Hepatocyte (in vitro differentiated cells): ENCODE data around the gene SLC4A5. TPM values are rescaled to one million over a fixed set of nuclear protein-coding genes. Genes with fewer than 3 reads are reported as not detected.
"Not testable (repeated sequence)": the region's sequence is repeated elsewhere in the genome, so short reads cannot be mapped to it uniquely, and the experiment has no call there.

Source experiments
- DNase-seq: peaks from one replicate; pipeline ENCODE4 v3.0.0-alpha.2; 2016; ENCODE audit warnings: low spot score
- H2AFZ ChIP-seq: fragments of 200-600 bp; sonication (generic); 2 replicates; pipeline ENCODE4 v1.6.0; 2016; ENCODE audit warnings: antibody characterized with exemption, mild to moderate bottlenecking
- H3K27ac ChIP-seq: fragments of 200-600 bp; sonication (generic); 2 replicates; pipeline ENCODE4 v1.5.1; 2016; ENCODE audit warnings: mild to moderate bottlenecking
- H3K27me3 ChIP-seq: fragments of 200-600 bp; sonication (generic); 2 replicates; pipeline ENCODE4 v1.6.1; 2016
- H3K36me3 ChIP-seq: fragments of 200-600 bp; sonication (generic); replicated peaks from 2 replicates; pipeline ENCODE4 v1.5.1; 2016; ENCODE audit warnings: low read depth; ENCODE audit not compliant: insufficient read depth
- H3K4me1 ChIP-seq: fragments of 200-600 bp; sonication (generic); 2 replicates; pipeline ENCODE4 v1.5.1; 2016; ENCODE audit warnings: mild to moderate bottlenecking, moderate library complexity; ENCODE audit not compliant: insufficient read depth
- H3K4me2 ChIP-seq: fragments of 200-600 bp; sonication (generic); 2 replicates; pipeline ENCODE4 v1.6.0; 2016
- H3K4me3 ChIP-seq: fragments of 200-600 bp; sonication (generic); 2 replicates; pipeline ENCODE4 v1.5.1; 2016; ENCODE audit warnings: mild to moderate bottlenecking
- H3K79me2 ChIP-seq: fragments of 200-600 bp; sonication (generic); 2 replicates; pipeline ENCODE4 v1.6.0; 2017; ENCODE audit warnings: mild to moderate bottlenecking
- H3K9me2 ChIP-seq: fragments of 200-600 bp; sonication (generic); replicated peaks from 2 replicates; pipeline ENCODE4 v1.6.0; 2017; ENCODE audit warnings: mild to moderate bottlenecking; ENCODE audit not compliant: insufficient read depth
- H3K9me3 ChIP-seq: fragments of 200-600 bp; sonication (generic); 2 replicates; pipeline ENCODE4 v1.5.1; 2016; ENCODE audit warnings: low read depth, mild to moderate bottlenecking
- H4K20me1 ChIP-seq: fragments of 200-600 bp; sonication (generic); 2 replicates; pipeline ENCODE4 v1.6.0; 2016; ENCODE audit warnings: mild to moderate bottlenecking; ENCODE audit not compliant: insufficient read depth, poor library complexity, severe bottlenecking
- CTCF ChIP-seq: fragments of 200-600 bp; sonication (generic); IDR thresholded peaks from 2 replicates; pipeline ENCODE4 v1.5.1; 2016; ENCODE audit warnings: antibody characterized with exemption, mild to moderate bottlenecking; ENCODE audit not compliant: poor library complexity
- EZH2 ChIP-seq: fragments of 200-600 bp; sonication (generic); IDR thresholded peaks from 2 replicates; pipeline ENCODE4 v1.6.1; 2016; ENCODE audit warnings: antibody characterized with exemption, mild to moderate bottlenecking, borderline replicate concordance
- EZH2phosphoT487 ChIP-seq: fragments of 200-600 bp; sonication (generic); IDR thresholded peaks from one replicate; pipeline ENCODE4 v1.6.1; 2018; ENCODE audit warnings: antibody characterized with exemption, mild to moderate bottlenecking, low read depth, moderate library complexity; ENCODE audit not compliant: unreplicated experiment, severe bottlenecking
- WGBS: methylation state at CpG from one replicate; pipeline ENCODE4 v1.1.6; 2016; ENCODE audit warnings: low lambda C conversion rate; ENCODE audit errors: missing lambda C conversion rate; 5-methylcytosine and 5-hydroxymethylcytosine counted together
- polyA plus RNA-seq: library from polyadenylated mRNA; unstranded; fragments of >200 nt; fragmentation: Nextera tagmentation; extraction: Ambion mirVana; gene quantifications from 2 replicates; pipeline ENCODE4 v1.2.1, GENCODE V29; 2016
- total RNA-seq: library from RNA; depleted of rRNA; stranded (reverse); fragments of >200 nt; gene quantifications from 2 replicates; pipeline ENCODE4 v1.2.3, GENCODE V29; 2014

Gene SLC4A5
- total and polyA plus RNA-seq, 2 experiments from 2014 or later: 0.28 to 1.5 TPM

GRCh38 chr2:74345272-74345943 is 2.2 kb upstream of the SLC4A5 start:
- no peak for TF ChIP-seq EZH2phosphoT487
- TF ChIP-seq EZH2: no peak
- TF ChIP-seq CTCF: no peak
- Histone ChIP-seq H3K4me3 (no peak overlapping the region), H3K4me2 (no peak overlapping the region), H4K20me1 (no peaks in the 10 kb centered on the region), H3K27me3 (no peaks in the 10 kb centered on the region), H3K4me1 (no peaks in the 10 kb centered on the region), H3K36me3 (no peaks in the 10 kb centered on the region), H3K79me2 (no peaks in the 10 kb centered on the region), H3K9me3 (no peaks in the 10 kb centered on the region), H2AFZ (no peak overlapping the region), H3K27ac (no peak overlapping the region), H3K9me2 (no peaks in the 10 kb centered on the region)
- DNase-seq: no peak
- WGBS: 94% methylated on average over 8 of the region's 8 CpGs

GRCh38 chr2:74336227-74336626 is 7.0 kb downstream of the SLC4A5 start:
- not testable (repeated sequence) for H3K36me3 ChIP-seq, H2AFZ ChIP-seq, H3K9me3 ChIP-seq, H3K4me3 ChIP-seq, H4K20me1 ChIP-seq, H3K79me2 ChIP-seq, H3K4me2 ChIP-seq, H3K9me2 ChIP-seq, H3K27ac ChIP-seq, H3K27me3 ChIP-seq, H3K4me1 ChIP-seq, DNase-seq
- WGBS: 58% methylated on average over 2 of the region's 2 CpGs

- H2AFZ ChIP-seq: no peak overlapping the region
- TF ChIP-seq EZH2phosphoT487 (no peak), CTCF (peak; percentile 89)
- H3K4me1 ChIP-seq: no peaks in the 10 kb centered on the region
- no peak overlapping the region for H3K4me2 ChIP-seq
- H3K27me3 ChIP-seq: no peaks in the 10 kb centered on the region
- 40% methylated on average over 3 of the region's 3 CpGs for WGBS
- H3K9me3 ChIP-seq: no peaks in the 10 kb centered on the region
- no peaks in the 10 kb centered on the region for H3K79me2 ChIP-seq
- H3K9me2 ChIP-seq: no peaks in the 10 kb centered on the region
- no peaks in the 10 kb centered on the region for H4K20me1 ChIP-seq
- no peak overlapping the region for H3K4me3 ChIP-seq
- H3K36me3 ChIP-seq: no peaks in the 10 kb centered on the region
- DNase-seq: peak; percentile 85
- no peak overlapping the region for H3K27ac ChIP-seq
Measured at GRCh38 chr2:74334931-74335333, 8.3 kb downstream of the SLC4A5 start.

GRCh38 chr2:74333896-74334586 is 9.2 kb downstream of the SLC4A5 start:
- Histone ChIP-seq H3K4me3 (no peak overlapping the region), H3K79me2 (no peaks in the 10 kb centered on the region), H3K9me2 (no peaks in the 10 kb centered on the region), H3K27ac (no peak overlapping the region), H4K20me1 (no peaks in the 10 kb centered on the region), H3K27me3 (no peaks in the 10 kb centered on the region), H3K4me1 (no peaks in the 10 kb centered on the region), H3K9me3 (no peaks in the 10 kb centered on the region), H2AFZ (no peak overlapping the region), H3K36me3 (no peaks in the 10 kb centered on the region), H3K4me2 (no peak overlapping the region)
- no peak for DNase-seq
- TF ChIP-seq EZH2phosphoT487 (no peak), CTCF (no peak), EZH2 (no peak)
- 95% methylated on average over 6 of the region's 6 CpGs for WGBS
